Gastrocnemius medialis (tissue), 4 donors: ENCODE data around the gene HECTD4.

ENCODE experiments used
- POLR2A ChIP-seq, 2 donors: fragments of 450-650 bp; IDR thresholded peaks; one replicate each; pipeline ENCODE4 v1.6.1; 2017; ENCODE audit warnings: antibody characterized with exemption in 2 of 2, mild to moderate bottlenecking in 2 of 2, moderate library complexity in 2 of 2
- TF ChIP-seq, protein P1 (sequence below), 5 experiments: fragments of 450-650 bp in 3 of 5; fragments of 200-600 bp in 2 of 5; sonication (generic) in 2 of 5; IDR thresholded peaks in 4 of 5; conservative IDR thresholded peaks in 1 of 5; 1 replicate in 4 of 5; 2 replicates in 1 of 5; pipeline ENCODE4 v1.5.1; 2016 to 2019; ENCODE audit warnings: antibody characterized with exemption in 5 of 5, mild to moderate bottlenecking in 3 of 5, moderate library complexity in 3 of 5

DNA sequence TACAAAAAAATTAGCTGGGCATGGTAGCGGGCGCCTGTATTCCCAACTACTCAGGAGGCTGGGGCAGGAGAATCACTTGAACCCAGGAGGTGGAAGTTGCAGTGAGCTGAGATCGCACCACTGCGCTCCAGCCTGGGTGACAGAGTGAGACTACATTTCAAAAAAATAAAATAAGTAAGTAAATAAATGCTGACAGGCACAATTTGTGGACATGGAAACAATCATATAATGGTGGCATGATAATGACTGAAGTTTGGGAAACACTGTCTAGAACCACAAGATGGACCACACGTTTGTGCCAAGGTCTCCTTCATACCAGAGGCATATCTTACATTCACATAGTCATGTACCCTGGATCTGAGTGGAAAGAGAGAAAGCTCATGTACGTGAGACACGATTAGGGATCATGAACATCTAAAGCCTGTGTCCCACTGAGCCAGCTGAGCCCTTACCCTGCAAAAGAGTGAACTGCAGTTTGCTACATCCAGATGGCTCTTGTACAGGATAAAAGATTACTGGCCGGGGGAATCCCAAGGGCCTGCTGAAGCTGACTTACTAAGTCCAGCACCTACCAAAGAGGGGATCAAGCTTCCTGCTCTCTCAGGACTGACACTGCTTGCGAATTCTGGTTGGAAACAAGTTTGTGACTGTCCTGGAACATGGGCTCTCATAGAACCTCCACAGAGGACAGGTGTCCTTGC lies 194.0 kb downstream of the HECTD4 start:
- TF ChIP-seq, protein P1, sequence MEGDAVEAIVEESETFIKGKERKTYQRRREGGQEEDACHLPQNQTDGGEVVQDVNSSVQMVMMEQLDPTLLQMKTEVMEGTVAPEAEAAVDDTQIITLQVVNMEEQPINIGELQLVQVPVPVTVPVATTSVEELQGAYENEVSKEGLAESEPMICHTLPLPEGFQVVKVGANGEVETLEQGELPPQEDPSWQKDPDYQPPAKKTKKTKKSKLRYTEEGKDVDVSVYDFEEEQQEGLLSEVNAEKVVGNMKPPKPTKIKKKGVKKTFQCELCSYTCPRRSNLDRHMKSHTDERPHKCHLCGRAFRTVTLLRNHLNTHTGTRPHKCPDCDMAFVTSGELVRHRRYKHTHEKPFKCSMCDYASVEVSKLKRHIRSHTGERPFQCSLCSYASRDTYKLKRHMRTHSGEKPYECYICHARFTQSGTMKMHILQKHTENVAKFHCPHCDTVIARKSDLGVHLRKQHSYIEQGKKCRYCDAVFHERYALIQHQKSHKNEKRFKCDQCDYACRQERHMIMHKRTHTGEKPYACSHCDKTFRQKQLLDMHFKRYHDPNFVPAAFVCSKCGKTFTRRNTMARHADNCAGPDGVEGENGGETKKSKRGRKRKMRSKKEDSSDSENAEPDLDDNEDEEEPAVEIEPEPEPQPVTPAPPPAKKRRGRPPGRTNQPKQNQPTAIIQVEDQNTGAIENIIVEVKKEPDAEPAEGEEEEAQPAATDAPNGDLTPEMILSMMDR (IDR thresholded peaks at IDR 0.05 in 4 of 5, conservative IDR thresholded peaks at IDR 0.05 in 1 of 5) = no peak
- no peak for TF ChIP-seq POLR2A (IDR thresholded peaks at IDR 0.05)
